ENCODE measurements around the gene OCA2. TPM values are rescaled to one million over a fixed set of nuclear protein-coding genes. Genes with fewer than 3 reads are reported as not detected.

The OCA2 gene
- polyA plus RNA-seq, 1 donor from 2014 or later, result 0.97 TPM

DNA sequence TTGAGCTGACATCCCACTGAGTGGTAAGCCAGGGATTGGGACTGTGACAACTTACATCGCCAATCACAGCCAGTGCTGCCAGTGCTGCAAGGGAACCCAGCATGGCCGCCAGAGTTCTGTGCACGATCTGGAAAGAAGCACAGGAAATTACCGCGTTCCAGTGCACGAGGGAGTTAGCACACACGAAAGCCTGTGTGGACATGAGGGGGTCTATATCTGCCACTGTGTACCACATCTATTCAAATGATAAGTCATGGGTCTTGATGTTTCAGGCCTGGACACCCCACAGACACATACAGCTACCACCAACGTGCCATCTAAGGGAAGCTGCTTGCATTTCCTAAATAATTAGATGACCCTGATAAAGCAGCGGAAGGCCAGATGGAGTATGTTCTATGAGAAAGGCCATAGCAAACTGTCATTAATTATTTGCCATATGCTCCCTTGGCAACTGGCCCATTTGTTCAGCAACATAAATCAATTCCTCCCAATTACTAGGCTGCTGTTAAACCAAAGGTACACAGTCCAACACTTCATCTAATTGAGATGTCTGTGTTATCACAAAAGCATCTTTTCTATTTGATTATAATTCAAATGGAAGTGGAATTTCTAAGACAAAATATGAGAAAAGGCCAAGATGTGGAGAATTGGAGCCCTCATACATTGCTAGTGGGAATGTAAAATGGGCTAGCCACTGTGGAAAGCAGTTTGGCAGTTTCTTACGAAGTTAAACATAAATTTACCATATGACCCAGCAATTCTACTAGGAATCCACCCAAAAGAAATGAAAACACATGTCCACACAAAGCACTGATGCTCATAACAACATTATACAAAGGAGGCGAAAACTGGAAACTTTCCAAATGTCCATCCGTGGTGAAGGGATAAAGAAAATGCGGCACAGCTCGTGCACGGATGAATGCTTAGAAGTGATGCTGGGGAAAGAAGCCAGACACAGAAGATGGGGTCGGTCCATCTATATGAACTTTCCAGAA is 108.3 kb downstream of the OCA2 start:
- H3K4me2 ChIP-seq (ENCODE audit: low read length), result no peak overlapping the region
- no peaks in the 10 kb centered on the region for H3K9me3 ChIP-seq (ENCODE audit: low read length)
- TF ChIP-seq MXI1 (conservative IDR thresholded peaks at IDR 0.05; ENCODE audit: poor library complexity, severe bottlenecking), result no peak
- TF ChIP-seq POLR2AphosphoS5 (IDR thresholded peaks at IDR 0.05), result no peak
- TF ChIP-seq, protein P1, sequence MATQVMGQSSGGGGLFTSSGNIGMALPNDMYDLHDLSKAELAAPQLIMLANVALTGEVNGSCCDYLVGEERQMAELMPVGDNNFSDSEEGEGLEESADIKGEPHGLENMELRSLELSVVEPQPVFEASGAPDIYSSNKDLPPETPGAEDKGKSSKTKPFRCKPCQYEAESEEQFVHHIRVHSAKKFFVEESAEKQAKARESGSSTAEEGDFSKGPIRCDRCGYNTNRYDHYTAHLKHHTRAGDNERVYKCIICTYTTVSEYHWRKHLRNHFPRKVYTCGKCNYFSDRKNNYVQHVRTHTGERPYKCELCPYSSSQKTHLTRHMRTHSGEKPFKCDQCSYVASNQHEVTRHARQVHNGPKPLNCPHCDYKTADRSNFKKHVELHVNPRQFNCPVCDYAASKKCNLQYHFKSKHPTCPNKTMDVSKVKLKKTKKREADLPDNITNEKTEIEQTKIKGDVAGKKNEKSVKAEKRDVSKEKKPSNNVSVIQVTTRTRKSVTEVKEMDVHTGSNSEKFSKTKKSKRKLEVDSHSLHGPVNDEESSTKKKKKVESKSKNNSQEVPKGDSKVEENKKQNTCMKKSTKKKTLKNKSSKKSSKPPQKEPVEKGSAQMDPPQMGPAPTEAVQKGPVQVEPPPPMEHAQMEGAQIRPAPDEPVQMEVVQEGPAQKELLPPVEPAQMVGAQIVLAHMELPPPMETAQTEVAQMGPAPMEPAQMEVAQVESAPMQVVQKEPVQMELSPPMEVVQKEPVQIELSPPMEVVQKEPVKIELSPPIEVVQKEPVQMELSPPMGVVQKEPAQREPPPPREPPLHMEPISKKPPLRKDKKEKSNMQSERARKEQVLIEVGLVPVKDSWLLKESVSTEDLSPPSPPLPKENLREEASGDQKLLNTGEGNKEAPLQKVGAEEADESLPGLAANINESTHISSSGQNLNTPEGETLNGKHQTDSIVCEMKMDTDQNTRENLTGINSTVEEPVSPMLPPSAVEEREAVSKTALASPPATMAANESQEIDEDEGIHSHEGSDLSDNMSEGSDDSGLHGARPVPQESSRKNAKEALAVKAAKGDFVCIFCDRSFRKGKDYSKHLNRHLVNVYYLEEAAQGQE (IDR thresholded peaks at IDR 0.05; ENCODE audit: borderline replicate concordance), result no peak
- TF ChIP-seq, protein P2, sequence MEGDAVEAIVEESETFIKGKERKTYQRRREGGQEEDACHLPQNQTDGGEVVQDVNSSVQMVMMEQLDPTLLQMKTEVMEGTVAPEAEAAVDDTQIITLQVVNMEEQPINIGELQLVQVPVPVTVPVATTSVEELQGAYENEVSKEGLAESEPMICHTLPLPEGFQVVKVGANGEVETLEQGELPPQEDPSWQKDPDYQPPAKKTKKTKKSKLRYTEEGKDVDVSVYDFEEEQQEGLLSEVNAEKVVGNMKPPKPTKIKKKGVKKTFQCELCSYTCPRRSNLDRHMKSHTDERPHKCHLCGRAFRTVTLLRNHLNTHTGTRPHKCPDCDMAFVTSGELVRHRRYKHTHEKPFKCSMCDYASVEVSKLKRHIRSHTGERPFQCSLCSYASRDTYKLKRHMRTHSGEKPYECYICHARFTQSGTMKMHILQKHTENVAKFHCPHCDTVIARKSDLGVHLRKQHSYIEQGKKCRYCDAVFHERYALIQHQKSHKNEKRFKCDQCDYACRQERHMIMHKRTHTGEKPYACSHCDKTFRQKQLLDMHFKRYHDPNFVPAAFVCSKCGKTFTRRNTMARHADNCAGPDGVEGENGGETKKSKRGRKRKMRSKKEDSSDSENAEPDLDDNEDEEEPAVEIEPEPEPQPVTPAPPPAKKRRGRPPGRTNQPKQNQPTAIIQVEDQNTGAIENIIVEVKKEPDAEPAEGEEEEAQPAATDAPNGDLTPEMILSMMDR (IDR thresholded peaks at IDR 0.05; ENCODE audit: poor library complexity, severe bottlenecking), result no peak
- TF ChIP-seq TAF1 (IDR thresholded peaks at IDR 0.05; ENCODE audit: low read depth), result no peak
- no peak for TF ChIP-seq EP300 (conservative IDR thresholded peaks at IDR 0.05; ENCODE audit: poor library complexity, severe bottlenecking)
- no peak for TF ChIP-seq EZH2 (IDR thresholded peaks at IDR 0.05; ENCODE audit: borderline replicate concordance, insufficient read depth, low read length, poor library complexity, severe bottlenecking)
- no peak for TF ChIP-seq SMC3 (conservative IDR thresholded peaks at IDR 0.05; ENCODE audit: poor library complexity)
- TF ChIP-seq RAD21 (conservative IDR thresholded peaks at IDR 0.05), result no peak
- H3K27me3 ChIP-seq (ENCODE audit: insufficient read depth, low read depth, low read length), result no peaks in the 10 kb centered on the region
- no peak overlapping the region for H3K27ac ChIP-seq (ENCODE audit: low read length)
- H4K20me1 ChIP-seq (ENCODE audit: insufficient read depth), result no peaks in the 10 kb centered on the region
- no peak overlapping the region for H2AFZ ChIP-seq (ENCODE audit: low read depth, low read length)
- no peaks in the 10 kb centered on the region for H3K79me2 ChIP-seq (replicated peaks; ENCODE audit: insufficient read depth, low read length)
- H3K9me2 ChIP-seq (ENCODE audit: insufficient read depth, low read length), result no peaks in the 10 kb centered on the region
- no peak overlapping the region for H3K4me3 ChIP-seq (ENCODE audit: low read length)
- H3K36me3 ChIP-seq (ENCODE audit: insufficient read depth, low read length), result no peaks in the 10 kb centered on the region
- no peak overlapping the region for H3K9ac ChIP-seq (ENCODE audit: low read length)
- no peaks in the 10 kb centered on the region for H3F3A ChIP-seq (ENCODE audit: insufficient read depth, low read length, poor library complexity, severe bottlenecking)

DNA sequence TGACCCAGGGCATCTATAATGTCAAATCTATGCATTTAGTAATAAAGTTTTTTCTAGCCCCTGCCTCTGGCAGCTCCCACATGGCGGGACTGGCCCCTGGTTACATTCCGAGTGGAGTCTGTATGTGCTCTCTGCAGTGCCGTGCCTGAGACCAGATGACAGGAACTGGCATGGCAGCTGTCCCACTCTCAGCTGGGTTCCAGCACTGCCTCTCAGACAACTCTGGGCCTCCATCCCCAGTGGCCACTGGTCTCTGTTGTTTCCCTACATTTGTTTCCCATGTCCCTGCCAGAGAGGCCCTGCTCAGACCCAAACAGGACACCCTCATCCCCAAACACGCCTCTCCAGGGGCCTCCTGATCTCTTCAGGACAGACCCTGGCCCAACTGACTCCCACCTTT is 109.3 kb downstream of the OCA2 start:
- no peaks in the 10 kb centered on the region for H3K36me3 ChIP-seq (ENCODE audit: insufficient read depth, low read length)
- no peaks in the 10 kb centered on the region for H4K20me1 ChIP-seq (ENCODE audit: insufficient read depth)
- H2AFZ ChIP-seq (ENCODE audit: low read depth, low read length), result no peak overlapping the region
- H3K27me3 ChIP-seq (ENCODE audit: insufficient read depth, low read depth, low read length), result no peaks in the 10 kb centered on the region
- H3K9ac ChIP-seq (ENCODE audit: low read length), result no peak overlapping the region
- no peaks in the 10 kb centered on the region for H3K9me3 ChIP-seq (ENCODE audit: low read length)
- TF ChIP-seq, protein P2 (IDR thresholded peaks at IDR 0.05; ENCODE audit: poor library complexity, severe bottlenecking), result no peak
- TF ChIP-seq EP300 (conservative IDR thresholded peaks at IDR 0.05; ENCODE audit: poor library complexity, severe bottlenecking) (no peak), POLR2AphosphoS5 (IDR thresholded peaks at IDR 0.05) (no peak), SMC3 (conservative IDR thresholded peaks at IDR 0.05; ENCODE audit: poor library complexity) (no peak), MXI1 (conservative IDR thresholded peaks at IDR 0.05; ENCODE audit: poor library complexity, severe bottlenecking) (no peak), EZH2 (IDR thresholded peaks at IDR 0.05; ENCODE audit: borderline replicate concordance, insufficient read depth, low read length, poor library complexity, severe bottlenecking) (no peak), TAF1 (IDR thresholded peaks at IDR 0.05; ENCODE audit: low read depth) (no peak), RAD21 (conservative IDR thresholded peaks at IDR 0.05) (no peak)
- TF ChIP-seq, protein P1 (IDR thresholded peaks at IDR 0.05; ENCODE audit: borderline replicate concordance), result no peak
- no peaks in the 10 kb centered on the region for H3K79me2 ChIP-seq (replicated peaks; ENCODE audit: insufficient read depth, low read length)
- H3K27ac ChIP-seq (ENCODE audit: low read length), result no peak overlapping the region
- H3F3A ChIP-seq (ENCODE audit: insufficient read depth, low read length, poor library complexity, severe bottlenecking), result no peaks in the 10 kb centered on the region
- no peak overlapping the region for H3K4me2 ChIP-seq (ENCODE audit: low read length)
- no peak overlapping the region for H3K4me3 ChIP-seq (ENCODE audit: low read length)
- no peaks in the 10 kb centered on the region for H3K9me2 ChIP-seq (ENCODE audit: insufficient read depth, low read length)

Measured in neural cell (in vitro differentiated cells).